Activated CD8-positive, alpha-beta memory T cell treated with anti-CD3 and anti-CD28 coated beads for 4 hours (primary cell): Measurements from ENCODE around the gene SHOC1.
"Not testable (repeated sequence)": the region's sequence is repeated elsewhere in the genome, so short reads cannot be mapped to it uniquely, and the experiment has no call there.

Source experiments
- DNase-seq, 2 donors: peaks; one replicate each; pipeline ENCODE4 v3.0.0-alpha.2; 2020; ENCODE audit warnings: low read depth in 2 of 2

The SHOC1 gene

DNA sequence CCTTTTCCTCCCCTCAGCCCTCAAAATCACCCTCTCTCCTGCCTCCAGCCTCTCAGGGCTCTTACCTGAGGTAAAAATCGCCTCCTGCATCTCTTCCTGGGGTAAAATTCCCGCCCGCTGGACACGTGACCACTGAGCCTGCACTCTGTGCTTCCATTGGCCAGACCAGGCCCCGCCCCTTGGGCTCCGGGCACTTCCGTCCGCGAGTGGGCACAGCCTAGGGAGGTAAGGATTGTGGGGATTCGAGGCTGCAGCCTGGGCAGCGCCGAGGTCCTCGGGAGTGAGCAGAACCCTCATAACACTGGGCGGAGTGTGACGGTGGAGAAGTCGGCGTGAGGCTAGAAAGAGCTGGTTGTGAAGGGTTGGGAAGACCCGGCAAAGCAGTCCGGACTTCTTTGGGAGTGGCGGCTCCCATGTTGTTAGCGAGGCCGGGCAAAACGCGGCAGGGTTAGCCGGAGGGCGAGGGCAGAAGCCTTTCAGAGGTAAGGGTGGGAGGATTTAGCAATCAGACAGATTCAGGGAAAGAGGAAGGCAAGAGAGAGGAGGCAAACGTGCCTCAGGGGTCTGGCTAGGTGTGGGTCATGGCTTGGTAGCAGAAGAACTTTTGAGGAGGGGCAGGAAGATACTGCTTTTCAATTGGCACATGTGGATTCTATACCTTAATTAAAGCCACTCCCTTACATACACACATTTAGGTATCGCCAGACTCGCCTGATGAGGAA is at the start of gene SHOC1:
Gene SHOC1, minus strand, starts transcription at position 103 of the 722 bp plus-strand sequence. CDS start 3,519 bp downstream, outside the sequence.
- no peak for DNase-seq

GRCh38 chr9:111843971-111844370 is 49.2 kb upstream of the SHOC1 start:
- no peak for DNase-seq

DNA sequence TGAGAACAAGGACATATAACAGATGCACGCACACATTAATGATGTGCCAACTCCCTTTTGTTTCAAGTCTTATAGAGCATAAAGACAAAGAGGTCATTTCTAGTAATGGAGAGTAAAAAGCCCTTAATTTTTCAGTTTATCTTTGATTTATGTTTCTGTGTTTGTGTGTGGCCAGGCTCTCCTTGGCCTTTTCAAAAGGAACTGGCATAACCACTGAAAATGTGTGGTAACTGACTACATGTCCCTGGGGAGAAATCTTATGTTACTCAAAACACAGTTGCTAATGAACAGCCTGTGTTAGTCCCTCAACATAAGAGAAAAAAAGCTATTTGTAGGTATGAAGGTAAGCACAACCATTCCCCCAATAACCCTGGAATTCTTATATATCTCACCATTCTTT is 47.6 kb upstream of the SHOC1 start:
- no peak for DNase-seq

GRCh38 chr9:111840442-111840841 is 45.7 kb upstream of the SHOC1 start:
- DNase-seq, result no peak

- no peak for DNase-seq
Observed at GRCh38 chr9:111839987-111840386, 45.2 kb upstream of the SHOC1 start.

DNA sequence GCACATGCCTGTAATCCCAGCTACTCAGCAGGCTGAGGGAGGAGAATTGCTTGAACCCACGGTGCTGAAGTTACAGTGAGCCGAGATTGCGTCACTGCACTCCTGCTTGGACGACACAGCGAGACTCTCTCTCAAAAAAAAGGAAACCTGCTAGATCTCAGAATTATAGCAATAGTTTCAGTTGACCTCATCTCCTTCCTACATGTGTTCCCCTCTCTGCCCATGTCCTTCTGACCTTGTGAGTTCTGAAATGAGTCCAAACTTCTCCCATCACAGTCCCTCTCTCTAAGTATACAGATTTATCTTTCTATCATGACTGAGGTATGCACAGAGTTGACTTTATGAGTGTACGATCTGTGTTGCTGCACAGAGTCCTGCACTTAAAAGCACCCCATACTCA is 44.6 kb upstream of the SHOC1 start:
- no peak for DNase-seq

DNA sequence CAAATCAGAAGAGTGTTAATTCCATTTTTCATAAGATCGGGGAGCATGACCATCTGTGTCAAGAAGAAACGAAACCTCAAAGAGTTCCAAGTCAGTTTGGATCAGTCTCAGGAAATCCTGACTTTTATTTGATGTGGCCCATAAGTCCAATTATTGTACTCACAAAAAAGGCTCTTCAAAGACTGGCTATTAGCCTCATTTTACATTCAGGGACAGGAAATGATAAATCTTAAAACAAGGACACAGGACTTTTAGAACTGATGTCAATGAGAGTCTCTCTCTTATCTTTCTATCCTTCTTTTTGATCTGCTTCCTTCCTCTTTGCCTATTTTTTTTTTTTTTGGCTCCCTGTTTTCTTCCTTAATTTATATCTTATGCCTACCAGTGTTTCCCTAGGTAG is 43.7 kb upstream of the SHOC1 start:
- DNase-seq, result no peak

DNA sequence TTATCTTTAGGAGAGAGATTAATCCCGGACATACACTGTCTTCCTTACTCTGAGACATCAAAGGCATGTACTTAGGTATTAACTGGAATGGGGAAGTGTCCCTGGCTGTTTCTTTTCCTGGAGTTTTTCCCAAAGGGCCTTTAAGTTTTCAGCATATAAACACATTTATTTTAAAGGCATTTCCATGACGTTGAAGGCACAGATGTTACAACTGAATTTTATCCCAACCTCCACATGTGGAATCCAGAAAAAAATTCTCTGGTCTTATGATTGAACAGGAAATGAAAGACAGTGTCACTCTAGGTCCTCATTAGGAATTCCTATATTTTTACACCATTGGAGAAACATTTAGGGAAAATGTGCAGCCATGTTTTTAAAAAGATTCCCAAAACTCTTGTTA is 41.6 kb upstream of the SHOC1 start:
- no peak for DNase-seq

DNA sequence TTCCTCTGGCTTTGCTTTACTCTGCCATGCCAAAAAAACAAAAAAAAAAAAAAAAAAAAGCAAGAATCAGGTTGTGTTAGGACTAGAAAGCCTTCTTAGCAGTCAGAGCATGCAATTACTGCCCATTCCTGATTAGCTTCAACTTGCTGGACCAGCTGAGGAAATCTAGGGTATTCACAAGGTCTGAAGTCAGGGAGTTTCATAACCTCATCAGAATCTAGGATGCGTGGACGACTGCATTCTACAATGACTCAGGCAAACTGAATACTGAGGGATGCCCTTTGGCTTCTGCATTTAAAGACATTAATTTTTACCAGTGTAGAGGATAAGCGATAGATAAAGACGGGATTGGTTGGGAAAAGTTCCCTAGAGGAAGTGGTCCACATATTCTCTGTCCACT is 39.2 kb upstream of the SHOC1 start:
- DNase-seq, result no peak

- no peak for DNase-seq
Observed at GRCh38 chr9:111832449-111832848, 37.7 kb upstream of the SHOC1 start.

DNA sequence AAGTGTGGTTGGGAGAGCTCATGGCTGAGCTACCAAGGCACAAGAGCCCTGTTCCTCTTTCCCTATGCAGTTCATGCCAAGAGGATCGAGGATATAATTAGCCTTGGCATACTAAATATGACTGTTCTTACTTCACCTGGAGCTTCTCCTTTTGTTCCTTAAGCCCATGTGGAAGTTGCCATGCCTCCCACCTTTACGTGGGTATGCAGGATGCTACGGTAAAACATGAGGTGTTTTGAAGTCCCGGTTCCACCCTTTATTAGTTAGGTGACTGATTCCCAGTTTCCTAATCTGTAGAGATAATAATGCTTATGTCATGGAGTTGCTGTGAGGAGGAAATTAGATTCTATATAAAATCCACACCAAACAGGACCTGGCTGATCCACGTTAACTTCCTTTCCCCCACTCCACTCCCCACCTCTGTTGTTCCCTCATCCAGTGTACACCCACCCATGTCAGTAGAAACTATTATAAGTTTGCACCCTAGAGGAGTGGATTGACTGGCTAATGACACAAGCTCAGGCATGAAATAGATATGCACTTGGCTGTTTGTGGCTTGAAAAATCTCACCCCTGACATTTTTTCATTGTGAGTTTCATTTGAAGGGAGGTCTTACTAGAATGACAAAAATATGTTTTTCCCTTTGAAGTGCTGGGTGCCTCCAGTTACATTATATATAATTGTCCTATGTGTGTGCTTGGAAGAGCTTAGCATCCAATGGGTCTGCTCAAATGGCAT is 36.8 kb upstream of the SHOC1 start:
- DNase-seq, result no peak

DNA sequence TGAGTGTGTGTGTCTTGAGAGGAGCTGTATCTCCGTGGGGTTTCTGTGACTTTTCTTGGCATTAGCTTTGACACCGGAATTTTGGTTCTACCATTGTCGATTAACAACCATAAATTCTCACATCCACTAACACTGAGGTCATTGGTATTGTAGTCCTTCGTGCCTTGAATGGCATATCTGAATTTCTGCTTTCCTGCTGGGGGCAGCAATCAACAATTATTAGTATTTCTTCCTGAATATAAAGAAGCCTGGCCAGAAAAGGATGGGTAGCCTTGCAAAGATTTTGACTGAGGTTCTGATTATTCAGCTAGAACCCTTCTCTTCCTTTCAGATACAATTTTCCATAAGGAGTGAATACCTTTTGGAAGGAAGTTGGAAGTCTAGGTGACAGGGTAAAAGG is 33.5 kb upstream of the SHOC1 start:
- no peak for DNase-seq

- DNase-seq, result no peak
Observed at GRCh38 chr9:111825468-111826145, 30.9 kb upstream of the SHOC1 start.

DNA sequence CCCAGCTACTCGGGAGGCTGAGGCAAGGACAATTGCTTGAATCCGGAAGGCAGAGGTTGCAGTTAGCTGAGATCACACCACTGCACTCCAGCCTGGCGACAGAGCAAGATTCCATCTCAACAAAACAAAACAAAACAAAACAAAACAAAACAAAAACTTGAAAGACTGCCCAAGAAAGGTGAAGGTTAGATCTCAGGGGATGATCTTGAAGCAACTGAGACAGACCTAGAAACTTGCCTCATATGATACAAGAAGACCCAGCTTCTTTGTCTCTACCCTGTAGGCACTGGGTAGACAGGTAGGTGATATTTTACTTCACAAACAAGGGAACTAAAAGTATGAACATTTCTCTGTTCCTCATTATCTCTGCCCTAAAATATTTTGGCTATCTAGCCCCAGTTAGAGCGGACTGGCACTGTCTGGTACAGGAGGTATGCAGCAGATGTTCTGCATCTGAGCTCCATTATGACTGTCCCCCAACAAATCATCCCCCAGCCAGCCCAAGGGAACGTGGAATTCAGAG is 26.3 kb upstream of the SHOC1 start:
- no peak for DNase-seq

- DNase-seq, result no peak
Observed at GRCh38 chr9:111819360-111819759, 24.6 kb upstream of the SHOC1 start.

GRCh38 chr9:111815285-111816070 is 20.7 kb upstream of the SHOC1 start:
- DNase-seq, result no peak

- DNase-seq, result no peak
Observed at GRCh38 chr9:111812337-111812736, 17.6 kb upstream of the SHOC1 start.

GRCh38 chr9:111810908-111811307 is 16.2 kb upstream of the SHOC1 start:
- DNase-seq, result no peak

DNA sequence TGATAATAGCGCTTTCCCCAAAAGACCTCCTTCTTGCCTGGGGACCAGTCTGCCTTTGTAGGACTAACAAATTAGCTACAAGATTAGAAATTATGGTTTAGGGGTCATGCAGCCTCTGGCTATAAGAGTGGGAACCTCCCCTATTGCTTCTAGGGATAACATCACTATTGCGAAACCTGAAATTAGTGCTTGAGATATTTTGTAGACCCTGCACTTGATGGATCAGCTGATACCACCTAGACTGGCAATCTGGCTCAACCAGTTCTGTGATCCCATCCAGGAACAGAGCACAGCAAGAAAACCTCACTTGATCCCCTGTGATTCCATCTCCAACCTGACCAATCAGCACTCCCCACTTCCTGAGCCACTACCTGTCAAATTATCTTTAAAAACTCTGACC is 15.7 kb upstream of the SHOC1 start:
- DNase-seq, result not testable (repeated sequence)

GRCh38 chr9:111807197-111807596 is 12.5 kb upstream of the SHOC1 start:
- no peak for DNase-seq

GRCh38 chr9:111806259-111806658 is 11.5 kb upstream of the SHOC1 start:
- no peak for DNase-seq

GRCh38 chr9:111805830-111806241 is 11.1 kb upstream of the SHOC1 start:
- no peak for DNase-seq
